Common myeloid progenitor, CD34-positive (primary cell): ENCODE results near the gene PPP4C.

Experiments
- CTCF ChIA-PET: fragments of 350-600 bp; sonication (Branson Sonifier 250); formaldehyde crosslinking; loops from one replicate; lab custom pipeline; 2021; ENCODE audit warnings: antibody characterized with exemption; lab: Charles Lee
- POLR2A ChIA-PET: fragments of 350-600 bp; sonication (Branson Sonifier 250); formaldehyde crosslinking; loops from one replicate; lab custom pipeline; 2021; ENCODE audit warnings: antibody characterized with exemption; lab: Charles Lee
- DNase-seq, 3 donors: peaks; one replicate each; pipeline versions ENCODE4 v3.0.0 to v3.0.0-alpha.2; 2013
- H3K27ac ChIP-seq, 2 experiments: 1 replicate in 1 of 2; 2 replicates in 1 of 2; pipeline ENCODE4 v1.7.0; 2013; ENCODE audit warnings: inconsistent platforms in 2 of 2, low read length in 2 of 2, mild to moderate bottlenecking in 2 of 2, low read depth in 1 of 2, moderate library complexity in 1 of 2; ENCODE audit not compliant: severe bottlenecking in 2 of 2, insufficient read depth in 1 of 2, poor library complexity in 1 of 2
- H3K27me3 ChIP-seq, 5 experiments: replicated peaks in 2 of 5; 1 replicate in 3 of 5; 2 replicates in 2 of 5; pipeline versions ENCODE4 v1.6.1 to v1.7.0; 2013; ENCODE audit warnings: low read length in 4 of 5, mild to moderate bottlenecking in 2 of 5, moderate library complexity in 2 of 5, inconsistent platforms in 1 of 5; ENCODE audit not compliant: insufficient read depth in 5 of 5, control insufficient read depth in 4 of 5
- H3K36me3 ChIP-seq, 4 experiments: 1 replicate in 2 of 4; 2 replicates in 2 of 4; pipeline versions ENCODE4 v1.6.1 to v1.7.0; 2013; ENCODE audit warnings: low read length in 3 of 4, control low read depth in 1 of 4, mild to moderate bottlenecking in 1 of 4; ENCODE audit not compliant: control insufficient read depth in 4 of 4, insufficient read depth in 4 of 4
- H3K4me1 ChIP-seq, 4 experiments: 1 replicate in 3 of 4; 2 replicates in 1 of 4; pipeline versions ENCODE4 v1.6.1 to v1.7.1; 2013; ENCODE audit warnings: low read length in 3 of 4, mild to moderate bottlenecking in 3 of 4, control low read depth in 1 of 4, inconsistent platforms in 1 of 4, moderate library complexity in 1 of 4; ENCODE audit not compliant: control insufficient read depth in 4 of 4, insufficient read depth in 4 of 4; ENCODE audit errors: control extremely low read depth in 1 of 4
- H3K4me3 ChIP-seq, 7 experiments: 1 replicate in 4 of 7; 2 replicates in 3 of 7; pipeline versions ENCODE4 v1.5.1 to v1.7.0; 2013; ENCODE audit warnings: mild to moderate bottlenecking in 7 of 7, low read length in 6 of 7, moderate library complexity in 6 of 7, inconsistent platforms in 2 of 7, low read depth in 2 of 7, control low read depth in 1 of 7; ENCODE audit not compliant: insufficient read depth in 4 of 7, control insufficient read depth in 1 of 7; ENCODE audit errors: extremely low read depth in 1 of 7
- H3K9me3 ChIP-seq, 5 experiments: 1 replicate in 4 of 5; 2 replicates in 1 of 5; pipeline versions ENCODE4 v1.6.1 to v1.7.1; 2013; ENCODE audit warnings: low read length in 4 of 5, mild to moderate bottlenecking in 2 of 5, inconsistent platforms in 1 of 5, low read depth in 1 of 5, moderate library complexity in 1 of 5; ENCODE audit not compliant: control insufficient read depth in 4 of 5, insufficient read depth in 2 of 5; ENCODE audit errors: control extremely low read depth in 1 of 5
- WGBS: methylation state at CpG from one replicate; pipeline ENCODE4 v1.1.5; 2013; ENCODE audit not compliant: insufficient coverage; 5-methylcytosine and 5-hydroxymethylcytosine counted together

The PPP4C gene

DNA sequence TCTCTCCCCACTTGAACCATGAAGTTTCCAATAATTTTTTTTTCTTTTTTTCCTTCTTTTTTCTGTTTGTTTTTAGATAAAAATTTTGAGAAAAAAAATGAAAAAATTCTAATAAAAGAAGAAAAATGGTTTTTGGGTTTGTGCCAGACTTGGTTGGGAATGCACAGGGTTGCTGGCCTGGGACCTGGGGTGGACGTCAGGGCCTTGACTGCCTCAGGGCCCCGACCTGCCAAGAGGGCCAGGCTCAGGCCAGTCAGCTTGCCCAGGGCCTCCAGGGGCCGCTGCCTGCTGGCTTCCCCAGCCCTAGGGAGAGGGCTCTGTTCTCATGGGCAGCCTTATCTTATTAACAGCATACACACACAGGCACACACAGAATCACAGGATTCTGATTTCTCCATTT, 9.5 kb downstream of the PPP4C start:
- POLR2A ChIA-PET = no interaction called here
- CTCF ChIA-PET = interaction anchor here (0.7 to 1.3 kb wide), 2 partner anchors 9 to 20 kb away, joined by 3 to 4 read pairs; partner anchors contain the start of genes ALDOA and PPP4C
- H3K9me3 ChIP-seq = no peaks in the 10 kb centered on the region
- H3K4me3 ChIP-seq = no peak overlapping the region
- H3K27me3 ChIP-seq = no peaks in the 10 kb centered on the region
- peaks cover 0 to 5% (median 2%) of the 10 kb centered on the region in 4 experiments for H3K4me1 ChIP-seq
- H3K27ac ChIP-seq = peak overlapping the region in 1 of 2 experiments; percentile 34
- H3K36me3 ChIP-seq = peaks cover 15 to 50% (median 40%) of the 10 kb centered on the region in 4 experiments
- 100% methylated on average over 3 of the region's 3 CpGs for WGBS
- no peak for DNase-seq

DNA sequence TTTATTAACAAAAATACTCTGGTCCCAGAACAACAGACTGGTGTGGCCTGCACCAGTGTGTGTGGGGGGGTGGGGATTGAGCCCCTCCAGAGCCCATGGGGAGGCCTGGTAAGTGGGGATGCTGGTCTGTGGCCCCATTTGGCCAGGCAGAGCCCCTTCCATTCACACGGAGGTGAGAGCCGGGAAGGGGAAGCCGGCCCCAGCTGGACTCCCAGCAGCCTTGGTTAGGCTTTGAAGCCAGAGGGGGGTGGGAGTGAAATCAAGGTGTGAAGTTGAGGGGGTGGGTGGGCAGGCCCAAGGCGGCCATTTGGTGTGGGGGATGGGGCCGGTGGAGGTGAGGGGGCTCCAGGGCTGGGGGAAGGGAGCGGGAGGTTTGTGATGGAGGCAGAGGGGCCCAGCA, 10.0 kb downstream of the PPP4C start:
- ChIA-PET POLR2A (no interaction called here), CTCF (interaction anchor here (11.3 kb wide), 1 partner anchor 12 kb away, joined by 235 read pairs; the partner anchor contains the start of genes ALDOA and PPP4C)
- Histone ChIP-seq H3K4me1 (peaks cover 0 to 11% (median 8%) of the 10 kb centered on the region in 4 experiments), H3K4me3 (no peak overlapping the region), H3K27ac (no peak overlapping the region), H3K9me3 (no peaks in the 10 kb centered on the region), H3K36me3 (peaks cover 14 to 46% (median 37%) of the 10 kb centered on the region in 4 experiments), H3K27me3 (no peaks in the 10 kb centered on the region)
- DNase-seq = no peak
- WGBS = 100% methylated on average over 3 of the region's 6 CpGs

GRCh38 chr16:30086291-30087140, 10.7 kb downstream of the PPP4C start:
- CTCF ChIA-PET = interaction anchor here (11.3 kb wide), 1 partner anchor 13 kb away, joined by 235 read pairs; the partner anchor contains the start of genes ALDOA and PPP4C
- peaks cover 0 to 18% (median 14%) of the 10 kb centered on the region in 4 experiments for H3K4me1 ChIP-seq
- WGBS = 92% methylated on average over 18 of the region's 27 CpGs
- H3K9me3 ChIP-seq = no peaks in the 10 kb centered on the region
- DNase-seq = no peak
- no peak overlapping the region for H3K4me3 ChIP-seq
- H3K27me3 ChIP-seq = no peaks in the 10 kb centered on the region
- POLR2A ChIA-PET = no interaction called here
- peaks cover 10 to 39% (median 31%) of the 10 kb centered on the region in 4 experiments for H3K36me3 ChIP-seq
- peak overlapping the region in 1 of 2 experiments; percentile 14 for H3K27ac ChIP-seq

DNA sequence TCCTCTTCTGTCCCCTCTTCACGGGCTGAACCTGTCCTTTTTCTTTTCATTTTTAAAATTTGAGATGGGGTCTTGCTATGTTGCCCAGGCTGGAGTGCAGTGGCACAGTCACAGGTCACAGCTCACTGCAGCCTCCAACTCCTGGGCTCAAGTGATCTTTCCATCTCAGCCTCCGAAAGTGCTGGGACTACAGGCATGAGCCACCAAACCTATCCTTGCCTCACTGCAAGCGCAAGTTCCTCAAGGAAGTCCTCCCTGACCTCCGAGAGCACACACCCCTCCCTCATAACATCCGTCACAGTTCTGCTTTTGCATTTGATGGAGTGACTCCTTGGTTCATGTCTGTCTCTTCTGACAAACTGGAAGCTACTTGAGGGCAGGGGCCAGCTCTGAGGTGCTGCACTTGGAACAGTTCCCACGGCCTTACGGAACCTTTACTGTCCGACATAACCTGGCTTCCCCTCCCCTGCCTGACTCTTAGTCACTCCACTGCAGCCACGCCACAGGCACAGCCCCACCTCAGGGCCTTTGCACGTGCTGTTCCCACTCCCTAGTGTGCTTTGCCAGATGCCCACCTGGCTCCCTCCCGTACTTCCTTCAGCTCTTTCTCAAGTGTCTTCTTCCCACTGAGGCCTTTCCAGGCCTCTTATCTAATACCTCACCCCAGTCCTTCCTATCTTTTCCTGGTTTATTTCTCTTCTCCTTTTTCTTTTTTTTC, 11.5 kb downstream of the PPP4C start:
- 82% methylated on average over 11 of the region's 11 CpGs for WGBS
- no peak overlapping the region for H3K4me3 ChIP-seq
- CTCF ChIA-PET = interaction anchor here (1.2 to 11.3 kb wide), 3 partner anchors 14 to 45 kb away, joined by 3 to 235 read pairs (median 54); partner anchors contain the start of genes ALDOA, GDPD3 and PPP4C
- peaks cover 0 to 24% (median 20%) of the 10 kb centered on the region in 4 experiments for H3K4me1 ChIP-seq
- H3K27me3 ChIP-seq = no peaks in the 10 kb centered on the region
- peaks cover 10 to 35% (median 28%) of the 10 kb centered on the region in 4 experiments for H3K36me3 ChIP-seq
- DNase-seq = peak in 2 of 3 donors; percentile 67 to 68
- no peak overlapping the region for H3K27ac ChIP-seq
- POLR2A ChIA-PET = no interaction called here
- no peaks in the 10 kb centered on the region for H3K9me3 ChIP-seq

GRCh38 chr16:30088237-30088831, 12.5 kb downstream of the PPP4C start:
- DNase-seq = no peak

DNA sequence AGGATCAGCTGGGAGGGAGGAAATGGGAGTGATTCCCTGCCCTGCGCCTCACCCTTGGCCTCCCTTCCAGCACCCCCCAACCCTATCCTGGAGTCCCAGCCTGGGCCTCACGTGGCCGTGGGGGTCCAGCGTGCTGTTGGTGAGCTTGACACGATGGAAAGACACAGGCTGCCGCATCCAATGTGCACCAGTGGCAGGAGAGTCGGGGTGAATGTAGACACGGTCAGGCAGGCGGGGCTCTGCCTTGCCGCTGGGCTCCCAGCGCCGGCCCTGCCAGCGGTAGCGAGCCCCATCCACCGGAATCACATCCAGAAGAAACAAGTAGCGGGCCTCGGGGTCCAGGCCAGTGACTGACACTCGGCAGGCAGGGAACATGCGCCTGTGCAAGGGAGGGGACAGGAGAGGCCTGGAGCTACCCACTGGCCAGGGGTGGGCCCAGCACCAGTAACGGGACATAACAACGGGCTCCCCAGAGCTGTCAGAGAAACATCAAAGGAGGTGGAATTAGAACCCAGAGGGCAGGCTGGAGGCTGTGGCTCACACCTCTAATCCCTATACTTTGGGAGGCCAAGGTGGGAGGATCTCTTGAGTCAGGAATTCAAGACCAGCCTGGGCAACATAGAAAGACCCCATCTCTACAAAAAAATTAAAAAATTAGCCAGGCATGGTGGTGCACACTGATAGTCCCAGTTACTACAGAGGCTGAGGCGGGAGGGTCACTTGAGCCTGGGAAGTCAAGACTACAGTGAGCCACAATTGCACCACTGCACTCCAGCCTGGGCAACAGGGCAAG, 13.2 kb downstream of the PPP4C start:
- peaks cover 7 to 22% (median 17%) of the 10 kb centered on the region in 4 experiments for H3K36me3 ChIP-seq
- 97% methylated on average over 15 of the region's 22 CpGs for WGBS
- H3K4me3 ChIP-seq = no peak overlapping the region
- POLR2A ChIA-PET = no interaction called here
- H3K4me1 ChIP-seq = peaks cover 0 to 37% (median 31%) of the 10 kb centered on the region in 4 experiments
- H3K9me3 ChIP-seq = no peaks in the 10 kb centered on the region
- no peaks in the 10 kb centered on the region for H3K27me3 ChIP-seq
- no peak overlapping the region for H3K27ac ChIP-seq
- CTCF ChIA-PET = interaction anchor here (1.5 to 11.3 kb wide), 4 partner anchors 15 to 36 kb away, joined by 7 to 235 read pairs (median 32); partner anchors contain the start of genes ALDOA, GDPD3 and PPP4C
- no peak for DNase-seq

More at GRCh38 chr16:30088237-30088831, 12.5 kb downstream of the PPP4C start:
- Histone ChIP-seq H3K4me3 (no peak overlapping the region), H3K27me3 (no peaks in the 10 kb centered on the region), H3K27ac (no peak overlapping the region), H3K36me3 (peaks cover 10 to 25% (median 20%) of the 10 kb centered on the region in 4 experiments), H3K9me3 (no peaks in the 10 kb centered on the region), H3K4me1 (peaks cover 0 to 33% (median 28%) of the 10 kb centered on the region in 4 experiments)
- WGBS = 95% methylated on average over 7 of the region's 10 CpGs
- POLR2A ChIA-PET = no interaction called here
- CTCF ChIA-PET = interaction anchor here (1.2 to 11.3 kb wide), 4 partner anchors 15 to 46 kb away, joined by 3 to 235 read pairs (median 32); partner anchors contain the start of genes ALDOA, GDPD3 and PPP4C
